ENCODE data around the gene CDYL. TPM values are rescaled to one million over a fixed set of nuclear protein-coding genes. Genes with fewer than 3 reads are reported as not detected.
A peak's percentile ranks its signal among the peaks of the same experiment; 100 is the strongest.

CDYL gene
- total RNA-seq, 1 experiment from 2014 or later = 60.8 TPM

GRCh38 chr6:4808396-4808795 is 32.2 kb downstream of the CDYL start:
- no peak overlapping the region for H3K27ac ChIP-seq
- no peak overlapping the region for H3K4me3 ChIP-seq
- H3K4me2 ChIP-seq = no peak overlapping the region
- ChIA-PET POLR2A (ENCODE audit: unreplicated experiment) (no interaction called here), CTCF (no interaction called here)
- no peaks in the 10 kb centered on the region for H3K27me3 ChIP-seq (ENCODE audit: insufficient read depth, low read depth)
- H3K9me3 ChIP-seq (ENCODE audit: insufficient read depth, low read depth) = no peaks in the 10 kb centered on the region
- no peaks in the 10 kb centered on the region for H3F3A ChIP-seq (ENCODE audit: insufficient read depth, low read depth)
- no peak for TF ChIP-seq EZH2 (IDR thresholded peaks at IDR 0.05; ENCODE audit: low read depth)
- no peak for TF ChIP-seq CTCF (conservative IDR thresholded peaks at IDR 0.05)
- H4K20me1 ChIP-seq (ENCODE audit: insufficient read depth) = no peaks in the 10 kb centered on the region
- no peak for DNase-seq
- peaks cover 56% of the 10 kb centered on the region for H3K79me2 ChIP-seq (ENCODE audit: low read depth)
- no TSS peak for BruUV-seq (replicated peaks)
- no peaks in the 10 kb centered on the region for H3K9me2 ChIP-seq (ENCODE audit: insufficient read depth)
- H3K4me1 ChIP-seq (replicated peaks; ENCODE audit: insufficient read depth) = no peaks in the 10 kb centered on the region
- H3K36me3 ChIP-seq (ENCODE audit: low read depth) = no peaks in the 10 kb centered on the region
- intact Hi-C loops (cut with micrococcal nuclease; ENCODE audit: unreplicated experiment) = no loop called here
- H2AFZ ChIP-seq = no peak overlapping the region

GRCh38 chr6:4809999-4810918 is 34.1 kb downstream of the CDYL start:
- H3K36me3 ChIP-seq (ENCODE audit: low read depth) = no peaks in the 10 kb centered on the region
- DNase-seq = peak in 1 of 2 experiments; percentile 61
- H2AFZ ChIP-seq = no peak overlapping the region
- no peaks in the 10 kb centered on the region for H3K4me1 ChIP-seq (replicated peaks; ENCODE audit: insufficient read depth)
- H3F3A ChIP-seq (ENCODE audit: insufficient read depth, low read depth) = no peaks in the 10 kb centered on the region
- H3K9me2 ChIP-seq (ENCODE audit: insufficient read depth) = no peaks in the 10 kb centered on the region
- ChIA-PET POLR2A (ENCODE audit: unreplicated experiment) (no interaction called here), CTCF (no interaction called here)
- H4K20me1 ChIP-seq (ENCODE audit: insufficient read depth) = no peaks in the 10 kb centered on the region
- H3K4me2 ChIP-seq = peak overlapping the region; percentile 34; the same call in 1 of the 2 replicates
- peak overlapping the region; percentile 49 for H3K27ac ChIP-seq
- no peak for TF ChIP-seq EZH2 (IDR thresholded peaks at IDR 0.05; ENCODE audit: low read depth)
- TF ChIP-seq CTCF (conservative IDR thresholded peaks at IDR 0.05) = no peak
- no peaks in the 10 kb centered on the region for H3K9me3 ChIP-seq (ENCODE audit: insufficient read depth, low read depth)
- no TSS peak for BruUV-seq (replicated peaks)
- intact Hi-C loops (cut with micrococcal nuclease; ENCODE audit: unreplicated experiment) = no loop called here
- no peaks in the 10 kb centered on the region for H3K27me3 ChIP-seq (ENCODE audit: insufficient read depth, low read depth)
- no peak overlapping the region for H3K4me3 ChIP-seq
- H3K79me2 ChIP-seq (ENCODE audit: low read depth) = peaks cover 69% of the 10 kb centered on the region

- POLR2A ChIA-PET (ENCODE audit: unreplicated experiment) = no interaction called here
- no TSS peak for BruUV-seq (replicated peaks)
- H3K9me2 ChIP-seq (ENCODE audit: insufficient read depth) = no peaks in the 10 kb centered on the region
- no peaks in the 10 kb centered on the region for H4K20me1 ChIP-seq (ENCODE audit: insufficient read depth)
- H3K79me2 ChIP-seq (ENCODE audit: low read depth) = peaks cover 81% of the 10 kb centered on the region
- no peak overlapping the region for H2AFZ ChIP-seq
- H3K27me3 ChIP-seq (ENCODE audit: insufficient read depth, low read depth) = no peaks in the 10 kb centered on the region
- H3K27ac ChIP-seq = no peak overlapping the region
- TF ChIP-seq CTCF (conservative IDR thresholded peaks at IDR 0.05) (no peak), EZH2 (IDR thresholded peaks at IDR 0.05; ENCODE audit: low read depth) (no peak)
- no peaks in the 10 kb centered on the region for H3F3A ChIP-seq (ENCODE audit: insufficient read depth, low read depth)
- no peaks in the 10 kb centered on the region for H3K36me3 ChIP-seq (ENCODE audit: low read depth)
- intact Hi-C loops (cut with micrococcal nuclease; ENCODE audit: unreplicated experiment) = no loop called here
- H3K9me3 ChIP-seq (ENCODE audit: insufficient read depth, low read depth) = no peaks in the 10 kb centered on the region
- CTCF ChIA-PET = no interaction called here
- no peak overlapping the region for H3K4me2 ChIP-seq
- H3K4me1 ChIP-seq (replicated peaks; ENCODE audit: insufficient read depth) = no peaks in the 10 kb centered on the region
- H3K4me3 ChIP-seq = no peak overlapping the region
- no peak for DNase-seq
Observed at GRCh38 chr6:4812068-4812467, 35.9 kb downstream of the CDYL start.

All from PC-9 (cell line).